ENCODE measurements around the gene AMER3. TPM values are rescaled to one million over a fixed set of nuclear protein-coding genes. Genes with fewer than 3 reads are reported as not detected.

Gene AMER3
- total and polyA plus RNA-seq, 2 experiments from 2014 or later = 0.05 to 0.49 TPM

- no peaks in the 10 kb centered on the region; the same call in 1 of the 2 replicates for H4K20me1 ChIP-seq (replicated peaks; ENCODE audit: insufficient read depth)
- ATAC-seq (no peak), DNase-seq (ENCODE audit: low spot score) (no peak)
- no peak overlapping the region for H2AFZ ChIP-seq
- H3K27ac Mint-ChIP-seq = no peak overlapping the region
- TF ChIP-seq EZH2 (IDR thresholded peaks at IDR 0.05; ENCODE audit: low read depth, unreplicated experiment) (no peak), EZH2phosphoT487 (IDR thresholded peaks at IDR 0.05; ENCODE audit: unreplicated experiment) (no peak), NANOG (IDR thresholded peaks at IDR 0.05; ENCODE audit: borderline replicate concordance) (no peak), CREB1 (CRISPR knock-in tag; IDR thresholded peaks at IDR 0.05; ENCODE audit: low read depth) (no peak), CTCF (conservative IDR thresholded peaks at IDR 0.05; ENCODE audit: low read depth in 2 of 2) (no peak), ZNF462 (CRISPR knock-in tag; IDR thresholded peaks at IDR 0.05) (no peak), ETS1 (IDR thresholded peaks at IDR 0.05) (no peak), ZNF114 (CRISPR knock-in tag; IDR thresholded peaks at IDR 0.05) (no peak), JUNB (IDR thresholded peaks at IDR 0.05; ENCODE audit: unreplicated experiment) (no peak)
- TF ChIP-seq, protein P1, sequence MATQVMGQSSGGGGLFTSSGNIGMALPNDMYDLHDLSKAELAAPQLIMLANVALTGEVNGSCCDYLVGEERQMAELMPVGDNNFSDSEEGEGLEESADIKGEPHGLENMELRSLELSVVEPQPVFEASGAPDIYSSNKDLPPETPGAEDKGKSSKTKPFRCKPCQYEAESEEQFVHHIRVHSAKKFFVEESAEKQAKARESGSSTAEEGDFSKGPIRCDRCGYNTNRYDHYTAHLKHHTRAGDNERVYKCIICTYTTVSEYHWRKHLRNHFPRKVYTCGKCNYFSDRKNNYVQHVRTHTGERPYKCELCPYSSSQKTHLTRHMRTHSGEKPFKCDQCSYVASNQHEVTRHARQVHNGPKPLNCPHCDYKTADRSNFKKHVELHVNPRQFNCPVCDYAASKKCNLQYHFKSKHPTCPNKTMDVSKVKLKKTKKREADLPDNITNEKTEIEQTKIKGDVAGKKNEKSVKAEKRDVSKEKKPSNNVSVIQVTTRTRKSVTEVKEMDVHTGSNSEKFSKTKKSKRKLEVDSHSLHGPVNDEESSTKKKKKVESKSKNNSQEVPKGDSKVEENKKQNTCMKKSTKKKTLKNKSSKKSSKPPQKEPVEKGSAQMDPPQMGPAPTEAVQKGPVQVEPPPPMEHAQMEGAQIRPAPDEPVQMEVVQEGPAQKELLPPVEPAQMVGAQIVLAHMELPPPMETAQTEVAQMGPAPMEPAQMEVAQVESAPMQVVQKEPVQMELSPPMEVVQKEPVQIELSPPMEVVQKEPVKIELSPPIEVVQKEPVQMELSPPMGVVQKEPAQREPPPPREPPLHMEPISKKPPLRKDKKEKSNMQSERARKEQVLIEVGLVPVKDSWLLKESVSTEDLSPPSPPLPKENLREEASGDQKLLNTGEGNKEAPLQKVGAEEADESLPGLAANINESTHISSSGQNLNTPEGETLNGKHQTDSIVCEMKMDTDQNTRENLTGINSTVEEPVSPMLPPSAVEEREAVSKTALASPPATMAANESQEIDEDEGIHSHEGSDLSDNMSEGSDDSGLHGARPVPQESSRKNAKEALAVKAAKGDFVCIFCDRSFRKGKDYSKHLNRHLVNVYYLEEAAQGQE (IDR thresholded peaks at IDR 0.05; ENCODE audit: unreplicated experiment) = no peak
- no peak overlapping the region for H3K4me3 ChIP-seq
- H3K27me3 ChIP-seq (ENCODE audit: insufficient read depth) = no peaks in the 10 kb centered on the region
- no peaks in the 10 kb centered on the region for H3K79me2 ChIP-seq (replicated peaks; ENCODE audit: insufficient read depth)
- H3K4me1 ChIP-seq (ENCODE audit: insufficient read depth) = peaks cover 9% of the 10 kb centered on the region; the same call in 1 of the 2 replicates
- no peaks in the 10 kb centered on the region for H3K36me3 ChIP-seq (ENCODE audit: insufficient read depth)
- no peaks in the 10 kb centered on the region for H3K9me2 ChIP-seq (ENCODE audit: insufficient read depth)
- H3K27me3 Mint-ChIP-seq (ENCODE audit: insufficient read depth, low read depth, poor library complexity) = peaks cover 7% of the 10 kb centered on the region
- H3K9me3 Mint-ChIP-seq = no peaks in the 10 kb centered on the region; the same call in 2 of the 3 replicates
- peaks cover 13% of the 10 kb centered on the region for H3K4me1 Mint-ChIP-seq
- H3K27ac ChIP-seq (ENCODE audit: low read depth) = no peak overlapping the region
- H3K36me3 Mint-ChIP-seq (ENCODE audit: low read depth) = no peaks in the 10 kb centered on the region
- H3F3A ChIP-seq (replicated peaks; ENCODE audit: low read depth) = no peaks in the 10 kb centered on the region
- H3K4me3 Mint-ChIP-seq = no peak overlapping the region
- no peak overlapping the region for H3K4me2 ChIP-seq
These were observed 59.8 kb downstream of the AMER3 start for GRCh38 chr2:130814931-130815680.
